Ishikawa (cell line): ENCODE results near the gene ACTG2.

Source experiments
- EGR1 ChIP-seq: IDR thresholded peaks from 2 replicates; pipeline ENCODE4 v1.6.1; 2012
- EP300 ChIP-seq: IDR thresholded peaks from 2 replicates; pipeline ENCODE4 v1.6.1; 2012; ENCODE audit warnings: borderline replicate concordance
- FOXM1 ChIP-seq: IDR thresholded peaks from 2 replicates; pipeline ENCODE4 v1.6.1; 2012; ENCODE audit warnings: low read depth, borderline replicate concordance
- NFIC ChIP-seq: IDR thresholded peaks from 2 replicates; pipeline ENCODE4 v1.6.1; 2012
- RAD21 ChIP-seq: IDR thresholded peaks from 2 replicates; pipeline ENCODE4 v1.6.1; 2012; ENCODE audit warnings: low read depth
- TAF1 ChIP-seq: IDR thresholded peaks from 2 replicates; pipeline ENCODE4 v1.6.1; 2012; ENCODE audit warnings: low read depth, mild to moderate bottlenecking
- TCF12 ChIP-seq: IDR thresholded peaks from 2 replicates; pipeline ENCODE4 v1.6.1; 2012; ENCODE audit warnings: low read depth
- YY1 ChIP-seq: IDR thresholded peaks from 2 replicates; pipeline ENCODE4 v1.6.1; 2012; ENCODE audit warnings: low read depth
- TF ChIP-seq, protein P1 (sequence below): IDR thresholded peaks from 2 replicates; pipeline ENCODE4 v1.6.1; 2012; ENCODE audit warnings: low read depth, mild to moderate bottlenecking
- TF ChIP-seq, protein P2 (sequence below): IDR thresholded peaks from 2 replicates; pipeline ENCODE4 v1.6.1; 2012

DNA sequence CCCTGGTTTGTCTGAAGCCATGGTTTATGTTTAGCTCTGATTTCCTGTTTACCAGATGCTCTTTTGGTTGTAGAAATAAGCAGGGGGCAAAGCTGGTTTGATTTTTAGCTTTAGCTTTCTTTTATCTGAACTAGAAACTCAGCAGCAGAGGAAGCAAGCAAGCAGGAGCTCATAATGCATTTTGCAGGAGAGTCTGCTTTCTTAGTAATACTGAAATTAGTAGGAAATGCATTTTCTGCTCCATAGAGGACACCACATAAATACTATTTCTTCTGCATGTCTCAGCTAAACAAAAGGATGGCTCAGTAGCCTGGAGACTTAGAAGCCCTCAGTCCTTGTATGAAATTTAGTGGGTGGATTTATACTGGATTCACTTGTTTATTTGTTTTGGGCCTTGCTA lies 57.0 kb downstream of the ACTG2 start:
- TF ChIP-seq TCF12 (no peak), RAD21 (no peak), EP300 (no peak), YY1 (no peak), NFIC (no peak), FOXM1 (no peak), TAF1 (no peak), EGR1 (no peak)
- TF ChIP-seq, protein P1, sequence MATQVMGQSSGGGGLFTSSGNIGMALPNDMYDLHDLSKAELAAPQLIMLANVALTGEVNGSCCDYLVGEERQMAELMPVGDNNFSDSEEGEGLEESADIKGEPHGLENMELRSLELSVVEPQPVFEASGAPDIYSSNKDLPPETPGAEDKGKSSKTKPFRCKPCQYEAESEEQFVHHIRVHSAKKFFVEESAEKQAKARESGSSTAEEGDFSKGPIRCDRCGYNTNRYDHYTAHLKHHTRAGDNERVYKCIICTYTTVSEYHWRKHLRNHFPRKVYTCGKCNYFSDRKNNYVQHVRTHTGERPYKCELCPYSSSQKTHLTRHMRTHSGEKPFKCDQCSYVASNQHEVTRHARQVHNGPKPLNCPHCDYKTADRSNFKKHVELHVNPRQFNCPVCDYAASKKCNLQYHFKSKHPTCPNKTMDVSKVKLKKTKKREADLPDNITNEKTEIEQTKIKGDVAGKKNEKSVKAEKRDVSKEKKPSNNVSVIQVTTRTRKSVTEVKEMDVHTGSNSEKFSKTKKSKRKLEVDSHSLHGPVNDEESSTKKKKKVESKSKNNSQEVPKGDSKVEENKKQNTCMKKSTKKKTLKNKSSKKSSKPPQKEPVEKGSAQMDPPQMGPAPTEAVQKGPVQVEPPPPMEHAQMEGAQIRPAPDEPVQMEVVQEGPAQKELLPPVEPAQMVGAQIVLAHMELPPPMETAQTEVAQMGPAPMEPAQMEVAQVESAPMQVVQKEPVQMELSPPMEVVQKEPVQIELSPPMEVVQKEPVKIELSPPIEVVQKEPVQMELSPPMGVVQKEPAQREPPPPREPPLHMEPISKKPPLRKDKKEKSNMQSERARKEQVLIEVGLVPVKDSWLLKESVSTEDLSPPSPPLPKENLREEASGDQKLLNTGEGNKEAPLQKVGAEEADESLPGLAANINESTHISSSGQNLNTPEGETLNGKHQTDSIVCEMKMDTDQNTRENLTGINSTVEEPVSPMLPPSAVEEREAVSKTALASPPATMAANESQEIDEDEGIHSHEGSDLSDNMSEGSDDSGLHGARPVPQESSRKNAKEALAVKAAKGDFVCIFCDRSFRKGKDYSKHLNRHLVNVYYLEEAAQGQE: no peak
- TF ChIP-seq, protein P2, sequence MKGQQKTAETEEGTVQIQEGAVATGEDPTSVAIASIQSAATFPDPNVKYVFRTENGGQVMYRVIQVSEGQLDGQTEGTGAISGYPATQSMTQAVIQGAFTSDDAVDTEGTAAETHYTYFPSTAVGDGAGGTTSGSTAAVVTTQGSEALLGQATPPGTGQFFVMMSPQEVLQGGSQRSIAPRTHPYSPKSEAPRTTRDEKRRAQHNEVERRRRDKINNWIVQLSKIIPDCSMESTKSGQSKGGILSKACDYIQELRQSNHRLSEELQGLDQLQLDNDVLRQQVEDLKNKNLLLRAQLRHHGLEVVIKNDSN: no peak
